ENCODE results near the gene DOCK4.

The DOCK4 gene

GRCh38 chr7:111732923-111733322 is 473.3 kb downstream of the DOCK4 start:
- no peak for DNase-seq
- no peak for TF ChIP-seq CTCF (IDR thresholded peaks at IDR 0.05; ENCODE audit: low read depth, low read length)
- Histone ChIP-seq H3K36me3 (no peaks in the 10 kb centered on the region), H3K27ac (no peak overlapping the region), H3K27me3 (ENCODE audit: insufficient read depth, low read depth, severe bottlenecking) (no peaks in the 10 kb centered on the region), H3K9me3 (ENCODE audit: severe bottlenecking) (no peaks in the 10 kb centered on the region), H3K4me3 (ENCODE audit: low read depth, low read length) (no peak overlapping the region)

GRCh38 chr7:111730476-111731300 is 475.5 kb downstream of the DOCK4 start:
- no peak overlapping the region for H3K4me3 ChIP-seq (ENCODE audit: low read depth, low read length)
- H3K27ac ChIP-seq: no peak overlapping the region
- TF ChIP-seq CTCF (IDR thresholded peaks at IDR 0.05; ENCODE audit: low read depth, low read length): peak; percentile 80
- no peaks in the 10 kb centered on the region for H3K27me3 ChIP-seq (ENCODE audit: insufficient read depth, low read depth, severe bottlenecking)
- no peaks in the 10 kb centered on the region for H3K9me3 ChIP-seq (ENCODE audit: severe bottlenecking)
- DNase-seq: peak; percentile 22
- no peaks in the 10 kb centered on the region for H3K36me3 ChIP-seq

- no peak overlapping the region for H3K4me3 ChIP-seq (ENCODE audit: low read depth, low read length)
- DNase-seq: no peak
- TF ChIP-seq CTCF (IDR thresholded peaks at IDR 0.05; ENCODE audit: low read depth, low read length): no peak
- H3K36me3 ChIP-seq: no peaks in the 10 kb centered on the region
- no peaks in the 10 kb centered on the region for H3K9me3 ChIP-seq (ENCODE audit: severe bottlenecking)
- no peak overlapping the region for H3K27ac ChIP-seq
- H3K27me3 ChIP-seq (ENCODE audit: insufficient read depth, low read depth, severe bottlenecking): no peaks in the 10 kb centered on the region
Measured at GRCh38 chr7:111730057-111730456, 476.1 kb downstream of the DOCK4 start.

- Histone ChIP-seq H3K4me3 (ENCODE audit: low read depth, low read length) (no peak overlapping the region), H3K27ac (no peak overlapping the region), H3K27me3 (ENCODE audit: insufficient read depth, low read depth, severe bottlenecking) (no peaks in the 10 kb centered on the region), H3K9me3 (ENCODE audit: severe bottlenecking) (no peaks in the 10 kb centered on the region), H3K36me3 (no peaks in the 10 kb centered on the region)
- DNase-seq: no peak
- no peak for TF ChIP-seq CTCF (IDR thresholded peaks at IDR 0.05; ENCODE audit: low read depth, low read length)
Measured at GRCh38 chr7:111729483-111729882, 476.7 kb downstream of the DOCK4 start.

GRCh38 chr7:111728635-111728995 is 477.6 kb downstream of the DOCK4 start:
- H3K27me3 ChIP-seq (ENCODE audit: insufficient read depth, low read depth, severe bottlenecking): no peaks in the 10 kb centered on the region
- H3K4me3 ChIP-seq (ENCODE audit: low read depth, low read length): no peak overlapping the region
- TF ChIP-seq CTCF (IDR thresholded peaks at IDR 0.05; ENCODE audit: low read depth, low read length): no peak
- DNase-seq: no peak
- no peak overlapping the region for H3K27ac ChIP-seq
- no peaks in the 10 kb centered on the region for H3K9me3 ChIP-seq (ENCODE audit: severe bottlenecking)
- no peaks in the 10 kb centered on the region for H3K36me3 ChIP-seq

Measured in WERI-Rb-1 (cell line).